ENCODE results near the gene HDAC3. TPM values are rescaled to one million over a fixed set of nuclear protein-coding genes. Genes with fewer than 3 reads are reported as not detected.

HDAC3 gene
- total RNA-seq, 1 donor from 2014 or later: 59.9 TPM

DNA sequence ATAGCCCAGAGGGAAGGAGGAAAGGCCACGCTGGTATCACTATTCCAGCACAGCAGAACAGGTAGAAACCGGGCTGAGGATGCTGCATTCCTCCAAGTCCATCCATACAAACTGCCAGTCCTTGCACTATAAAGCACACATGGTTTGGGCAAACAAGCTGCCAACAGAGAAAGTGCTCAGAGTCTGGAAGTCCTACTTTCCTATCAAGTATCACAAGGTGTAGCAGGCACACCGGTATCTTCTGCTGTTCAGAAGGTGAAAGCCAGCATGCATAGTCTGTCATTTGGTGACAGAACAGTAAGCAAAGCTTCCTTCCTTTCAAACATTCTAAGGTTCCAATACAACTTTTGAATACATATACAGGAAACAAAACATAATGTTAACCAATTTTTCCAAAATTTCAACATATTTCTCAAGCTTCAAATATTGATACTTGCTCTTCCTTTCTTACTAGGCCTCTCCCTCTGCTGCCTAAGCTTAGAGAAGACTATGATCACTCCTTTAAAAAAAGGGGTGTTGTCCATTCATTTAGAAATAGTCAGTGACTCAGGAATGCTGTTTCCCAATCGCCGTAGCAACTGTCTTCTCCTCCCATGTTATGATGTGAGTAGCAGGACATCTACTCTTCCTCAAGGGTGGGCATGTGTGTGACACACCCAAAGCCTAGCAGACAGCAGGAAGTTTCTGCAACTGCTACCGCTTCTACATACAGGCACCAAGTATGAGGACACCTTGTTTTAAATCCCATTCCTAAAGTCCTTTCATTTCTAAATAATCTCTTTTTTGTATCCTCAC lies 32.5 kb downstream of the HDAC3 start:
- peak; percentile 88 for DNase-seq (ENCODE audit: low spot score)

DNA sequence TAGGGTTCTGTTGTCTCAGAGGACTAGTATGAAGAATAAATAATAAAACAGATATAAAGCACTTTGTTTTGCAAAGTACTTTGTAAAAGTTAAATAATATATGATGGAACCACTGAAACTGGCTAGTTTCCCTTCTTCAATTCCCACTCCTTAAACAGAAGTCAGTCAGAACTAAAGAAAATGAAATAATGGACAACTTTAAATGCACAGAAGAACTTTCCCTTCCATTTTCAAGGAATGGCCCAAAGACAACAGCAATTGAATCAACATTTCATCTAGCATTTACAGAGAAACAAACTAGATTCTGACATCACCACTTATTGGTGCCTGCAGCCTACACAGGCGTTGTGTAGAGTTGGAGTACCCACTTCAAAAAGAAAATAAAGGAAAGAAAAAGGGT lies 34.0 kb downstream of the HDAC3 start:
- no peak for DNase-seq (ENCODE audit: low spot score)

DNA sequence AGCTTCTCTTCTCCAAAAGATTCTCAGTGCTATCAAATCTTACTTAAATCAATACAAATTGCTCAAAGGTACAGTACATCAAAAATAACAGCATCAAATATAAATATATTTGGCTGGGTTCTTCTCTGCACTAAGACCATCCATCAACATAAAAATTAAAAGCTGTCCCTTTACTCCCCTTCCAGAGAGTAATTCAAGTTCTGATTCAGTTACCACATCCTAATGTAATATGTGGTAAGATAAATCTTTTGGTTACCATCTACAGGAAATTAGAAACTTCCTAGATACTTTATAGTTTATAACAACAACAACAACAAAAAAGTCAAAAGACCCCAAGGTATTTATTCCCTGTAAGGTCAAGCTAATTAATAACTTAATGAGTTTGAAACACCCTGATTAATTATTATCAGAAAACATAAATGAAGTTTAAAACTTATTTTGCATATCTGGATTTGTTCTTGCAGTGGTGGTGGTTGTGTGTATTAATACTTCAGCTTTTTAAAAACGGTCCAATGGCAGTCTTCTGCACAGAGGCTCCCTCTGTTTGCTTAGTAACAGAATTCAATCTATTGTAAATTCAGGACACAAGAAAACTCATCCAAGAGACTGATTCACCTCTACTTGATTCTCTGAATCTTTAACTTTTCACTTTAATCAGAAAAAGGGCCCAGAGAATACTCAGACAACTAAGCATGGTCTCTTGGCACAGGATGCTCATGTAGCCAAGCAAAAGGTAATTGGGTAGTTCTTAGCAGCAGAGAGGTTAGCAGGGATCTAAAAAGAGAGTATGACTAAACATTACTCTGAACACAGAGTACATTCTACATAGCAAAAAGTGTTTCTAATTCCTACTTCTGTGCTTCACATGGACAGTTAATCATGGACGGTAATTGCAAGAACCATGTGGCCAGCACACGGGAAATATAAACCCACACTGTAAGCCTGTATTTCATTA lies 38.0 kb downstream of the HDAC3 start:
- DNase-seq (ENCODE audit: low spot score): no peak

DNA sequence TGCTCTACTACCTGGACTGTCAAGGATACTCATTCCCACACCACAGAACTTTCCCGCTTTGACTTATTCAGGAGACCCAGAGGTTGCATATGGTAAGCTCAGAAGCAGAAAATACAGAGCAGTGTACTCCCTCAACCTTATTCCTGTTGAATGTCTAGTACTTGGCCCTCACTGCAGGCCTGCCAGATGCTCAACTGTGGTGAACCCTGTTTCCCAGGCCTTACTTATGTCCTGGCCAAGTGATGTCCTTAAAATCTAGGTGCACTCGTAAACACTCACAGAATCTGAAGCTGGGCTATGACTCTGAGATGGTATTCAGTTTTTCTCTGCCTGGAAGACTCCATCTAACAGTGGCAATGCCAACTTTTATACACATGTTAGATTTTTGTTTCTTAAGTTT lies 38.8 kb downstream of the HDAC3 start:
- no peak for DNase-seq (ENCODE audit: low spot score)

DNA sequence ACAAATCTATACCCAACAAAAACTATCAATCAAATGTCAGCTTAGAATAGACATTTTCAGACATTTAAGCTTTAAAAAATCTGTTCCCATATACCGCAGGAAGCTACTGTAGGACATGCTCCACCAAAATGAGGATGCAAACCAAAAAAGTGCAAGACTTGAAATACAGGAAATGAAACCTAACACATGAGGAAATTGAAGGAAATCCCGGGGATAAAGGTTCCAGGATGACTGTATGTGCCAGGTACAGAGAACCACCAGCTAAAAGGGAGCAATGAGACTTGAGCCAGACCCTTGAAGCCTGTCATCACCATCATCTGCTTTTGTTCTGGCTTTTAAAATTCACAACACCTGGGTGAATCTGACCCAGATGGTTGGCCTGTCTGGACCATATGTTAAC lies 39.3 kb downstream of the HDAC3 start:
- no peak for DNase-seq (ENCODE audit: low spot score)

DNA sequence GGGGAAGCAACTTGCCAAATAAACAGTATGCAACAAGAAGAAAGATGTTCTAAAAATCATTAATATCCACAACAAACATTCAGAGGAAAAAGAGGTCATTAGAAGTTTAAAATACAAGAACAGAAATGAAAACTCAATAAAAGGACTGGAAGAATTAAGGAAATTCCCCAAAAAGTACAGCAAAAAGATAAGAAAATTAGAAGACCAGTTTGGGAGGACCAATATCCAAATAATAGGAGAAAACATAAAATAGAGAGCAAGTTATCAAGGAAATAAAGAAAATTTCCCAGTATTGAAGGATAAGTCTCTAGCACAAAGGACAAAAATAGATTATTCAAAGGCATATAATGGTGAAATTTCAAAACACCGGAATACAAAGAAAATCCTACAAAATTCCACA lies 39.8 kb downstream of the HDAC3 start:
- DNase-seq (ENCODE audit: low spot score): no peak

DNA sequence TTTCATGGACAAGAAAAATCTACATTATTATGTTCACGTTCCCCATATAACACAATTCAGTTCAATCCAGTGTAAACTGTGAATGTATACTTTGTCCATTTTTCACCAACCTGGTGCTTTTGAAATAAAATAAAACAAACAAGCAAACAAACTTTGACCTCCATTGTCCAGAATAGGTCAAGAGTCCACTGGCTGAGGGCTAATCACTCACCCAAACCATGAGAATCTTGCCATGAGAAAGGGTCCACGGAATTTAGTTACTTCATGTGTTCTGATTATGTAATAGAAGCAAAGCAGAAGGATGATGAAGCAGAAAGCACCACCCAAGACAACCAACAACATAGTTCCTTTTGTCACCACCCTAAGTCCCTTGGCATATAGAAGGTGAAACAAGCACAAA lies 46.5 kb downstream of the HDAC3 start:
- no peak for DNase-seq (ENCODE audit: low spot score)

DNA sequence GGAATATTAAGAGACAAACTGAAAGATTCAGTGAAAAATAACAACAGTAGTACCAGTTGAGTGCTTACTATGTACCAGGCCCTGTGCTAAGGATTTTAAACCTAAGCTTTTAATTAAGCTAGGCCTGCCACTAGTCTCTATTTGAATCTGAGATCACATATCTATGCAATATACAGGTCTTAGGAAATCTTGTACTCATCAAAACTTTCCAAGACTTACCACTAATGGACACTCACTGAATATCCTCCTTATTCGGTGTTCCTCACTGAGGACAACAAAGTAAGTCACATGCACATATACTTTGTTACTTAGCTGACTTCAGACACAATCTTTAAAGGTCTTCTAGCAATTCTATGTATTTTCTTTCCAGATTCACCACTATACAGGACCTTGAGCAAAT lies 50.4 kb downstream of the HDAC3 start:
- DNase-seq (ENCODE audit: low spot score): no peak

DNA sequence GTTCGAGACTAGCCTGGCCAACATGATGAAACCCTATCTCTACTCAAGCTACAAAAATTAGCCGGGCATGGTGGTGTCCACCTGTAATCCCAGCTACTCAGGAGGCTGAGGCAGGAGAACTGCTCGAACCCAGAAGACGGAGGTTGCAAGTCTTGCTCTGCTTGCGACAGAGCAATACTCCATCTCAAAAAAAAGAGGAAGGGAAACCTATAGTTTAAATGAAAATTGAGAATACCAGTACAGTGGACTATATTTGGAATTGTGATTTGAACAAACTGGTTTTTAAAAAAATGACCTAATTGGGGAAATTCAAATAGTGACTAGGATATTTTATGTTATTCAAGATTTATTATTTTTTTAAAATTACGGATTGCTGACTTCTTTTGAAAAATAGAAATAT lies 51.1 kb downstream of the HDAC3 start:
- no peak for DNase-seq (ENCODE audit: low spot score)

DNA sequence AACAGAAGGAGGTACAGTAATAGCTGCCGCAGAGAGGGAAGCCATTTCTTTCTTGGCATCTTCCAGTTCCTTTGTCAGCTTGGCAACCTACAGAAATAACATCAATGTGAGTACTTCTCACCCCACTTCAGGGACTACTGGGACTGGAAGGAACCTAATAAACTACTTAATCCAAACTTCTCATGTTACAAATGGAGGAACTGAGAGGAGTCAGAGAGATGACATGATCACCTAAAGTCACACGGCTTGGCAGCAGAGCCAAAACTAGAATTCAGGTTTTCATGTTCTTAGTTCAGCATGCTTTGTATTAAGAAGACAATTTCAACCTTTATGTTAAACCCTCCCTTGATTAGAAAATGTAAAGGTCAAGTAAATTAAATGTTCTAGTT lies 62.5 kb downstream of the HDAC3 start:
- no peak for DNase-seq (ENCODE audit: low spot score)

DNA sequence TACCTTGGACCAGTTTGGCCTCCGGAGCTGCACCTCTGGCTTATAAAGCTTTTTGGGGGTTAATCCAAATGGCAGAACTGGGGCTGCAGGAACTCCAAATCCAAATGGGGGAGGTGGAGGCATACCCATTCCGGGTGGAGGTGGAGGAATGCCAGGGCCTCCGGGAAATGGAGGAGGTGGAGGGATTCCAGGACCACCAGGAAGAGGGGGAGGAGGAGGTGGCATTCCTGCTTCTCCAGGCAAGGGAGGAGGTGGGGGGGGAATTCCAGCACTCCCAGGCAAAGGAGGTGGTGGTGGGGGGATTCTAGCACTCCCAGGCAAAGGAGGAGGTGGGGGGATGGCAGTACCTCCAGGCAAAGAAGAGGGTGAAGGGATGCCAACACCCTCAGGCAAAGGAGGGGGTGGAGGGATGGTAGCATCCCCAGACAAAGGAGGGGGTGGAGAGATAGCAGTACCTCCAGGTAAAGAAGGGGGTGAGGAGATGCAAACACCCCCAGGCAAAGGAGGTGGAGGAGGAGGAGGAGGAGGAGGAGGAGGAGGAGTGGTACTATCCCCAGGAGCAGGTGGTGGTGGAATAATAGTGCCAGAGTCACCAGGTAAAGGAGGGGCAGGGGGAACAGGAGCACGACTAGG lies 63.0 kb downstream of the HDAC3 start:
- DNase-seq (ENCODE audit: low spot score): no peak

Other genes starting within 250 kb of the HDAC3 start
- gene PCDHGB4, start 249.2 kb downstream of the HDAC3 start, total RNA-seq (ENCODE audit: insufficient read depth, low replicate concordance): 18.3 TPM
- gene PCDHGA8, start 244.2 kb downstream of the HDAC3 start, total RNA-seq (ENCODE audit: insufficient read depth, low replicate concordance): 3.9 TPM
- 15.4 TPM for gene PCDHGB5, start 238.9 kb downstream of the HDAC3 start, total RNA-seq (ENCODE audit: insufficient read depth, low replicate concordance)
- gene PCDHGA9, start 234.1 kb downstream of the HDAC3 start, total RNA-seq (ENCODE audit: insufficient read depth, low replicate concordance): 11.1 TPM
- 9.1 TPM for gene PCDHGB6, start 228.8 kb downstream of the HDAC3 start, total RNA-seq (ENCODE audit: insufficient read depth, low replicate concordance)
- 10.8 TPM for gene PCDHGA10, start 223.9 kb downstream of the HDAC3 start, total RNA-seq (ENCODE audit: insufficient read depth, low replicate concordance)
- 13.2 TPM for gene PCDHGB7, start 219.2 kb downstream of the HDAC3 start, total RNA-seq (ENCODE audit: insufficient read depth, low replicate concordance)
- 7.9 TPM for gene PCDHGA11, start 215.8 kb downstream of the HDAC3 start, total RNA-seq (ENCODE audit: insufficient read depth, low replicate concordance)
- 14.4 TPM for gene PCDHGA12, start 206.3 kb downstream of the HDAC3 start, total RNA-seq (ENCODE audit: insufficient read depth, low replicate concordance)
- gene PCDHGC3, start 160.9 kb downstream of the HDAC3 start, total RNA-seq (ENCODE audit: insufficient read depth, low replicate concordance): 42.9 TPM
- 4.8 TPM for gene PCDHGC4, start 151.8 kb downstream of the HDAC3 start, total RNA-seq (ENCODE audit: insufficient read depth, low replicate concordance)
- gene PCDHGC5, start 147.8 kb downstream of the HDAC3 start, total RNA-seq (ENCODE audit: insufficient read depth, low replicate concordance): 8.2 TPM
- gene DIAPH1, start 17.8 kb downstream of the HDAC3 start, total RNA-seq (ENCODE audit: insufficient read depth, low replicate concordance): 16.9 TPM
- gene RELL2, start 148 bp upstream of the HDAC3 start, total RNA-seq (ENCODE audit: insufficient read depth, low replicate concordance): 0.96 TPM
- gene FCHSD1, start 14.6 kb upstream of the HDAC3 start, total RNA-seq (ENCODE audit: insufficient read depth, low replicate concordance): 15.4 TPM
- 5.3 TPM for gene ARAP3, start 45.4 kb upstream of the HDAC3 start, total RNA-seq (ENCODE audit: insufficient read depth, low replicate concordance)
- gene PCDH1, start 241.6 kb upstream of the HDAC3 start, total RNA-seq (ENCODE audit: insufficient read depth, low replicate concordance): 9.9 TPM